HG02870 (cell line): ENCODE results near the gene MINPP1.
"Not testable (repeated sequence)": the region's sequence is repeated elsewhere in the genome, so short reads cannot be mapped to it uniquely, and the experiment has no call there.

Source experiments
- ATAC-seq: cut with Tn5 transposase; IDR thresholded peaks from one replicate; pipeline ENCODE4 v1.9.1; 2021; ENCODE audit warnings: mild to moderate bottlenecking, moderate library complexity; ENCODE audit not compliant: unreplicated experiment

MINPP1 gene, protein sequence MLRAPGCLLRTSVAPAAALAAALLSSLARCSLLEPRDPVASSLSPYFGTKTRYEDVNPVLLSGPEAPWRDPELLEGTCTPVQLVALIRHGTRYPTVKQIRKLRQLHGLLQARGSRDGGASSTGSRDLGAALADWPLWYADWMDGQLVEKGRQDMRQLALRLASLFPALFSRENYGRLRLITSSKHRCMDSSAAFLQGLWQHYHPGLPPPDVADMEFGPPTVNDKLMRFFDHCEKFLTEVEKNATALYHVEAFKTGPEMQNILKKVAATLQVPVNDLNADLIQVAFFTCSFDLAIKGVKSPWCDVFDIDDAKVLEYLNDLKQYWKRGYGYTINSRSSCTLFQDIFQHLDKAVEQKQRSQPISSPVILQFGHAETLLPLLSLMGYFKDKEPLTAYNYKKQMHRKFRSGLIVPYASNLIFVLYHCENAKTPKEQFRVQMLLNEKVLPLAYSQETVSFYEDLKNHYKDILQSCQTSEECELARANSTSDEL

DNA sequence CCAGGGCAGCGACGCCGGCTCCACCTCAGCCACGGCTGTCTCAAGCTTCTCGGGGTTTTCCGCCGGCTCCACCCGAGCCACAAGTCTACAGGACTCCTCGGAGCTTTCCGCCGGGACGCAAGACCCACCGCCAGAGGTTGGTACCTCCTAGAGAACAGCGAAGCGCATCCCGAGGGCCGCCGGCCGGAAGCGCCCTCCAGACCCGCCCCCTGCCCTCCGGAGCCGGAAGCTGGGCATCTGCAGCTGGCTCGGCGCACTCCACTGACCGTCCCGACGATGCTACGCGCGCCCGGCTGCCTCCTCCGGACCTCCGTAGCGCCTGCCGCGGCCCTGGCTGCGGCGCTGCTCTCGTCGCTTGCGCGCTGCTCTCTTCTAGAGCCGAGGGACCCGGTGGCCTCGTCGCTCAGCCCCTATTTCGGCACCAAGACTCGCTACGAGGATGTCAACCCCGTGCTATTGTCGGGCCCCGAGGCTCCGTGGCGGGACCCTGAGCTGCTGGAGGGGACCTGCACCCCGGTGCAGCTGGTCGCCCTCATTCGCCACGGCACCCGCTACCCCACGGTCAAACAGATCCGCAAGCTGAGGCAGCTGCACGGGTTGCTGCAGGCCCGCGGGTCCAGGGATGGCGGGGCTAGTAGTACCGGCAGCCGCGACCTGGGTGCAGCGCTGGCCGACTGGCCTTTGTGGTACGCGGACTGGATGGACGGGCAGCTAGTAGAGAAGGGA lies at the start of gene MINPP1:
Gene MINPP1 (plus strand): TSS at position 254 of the 726 bp plus-strand sequence. CDS start 23 bp downstream, at position 277.
- peak; percentile 85 for ATAC-seq

DNA sequence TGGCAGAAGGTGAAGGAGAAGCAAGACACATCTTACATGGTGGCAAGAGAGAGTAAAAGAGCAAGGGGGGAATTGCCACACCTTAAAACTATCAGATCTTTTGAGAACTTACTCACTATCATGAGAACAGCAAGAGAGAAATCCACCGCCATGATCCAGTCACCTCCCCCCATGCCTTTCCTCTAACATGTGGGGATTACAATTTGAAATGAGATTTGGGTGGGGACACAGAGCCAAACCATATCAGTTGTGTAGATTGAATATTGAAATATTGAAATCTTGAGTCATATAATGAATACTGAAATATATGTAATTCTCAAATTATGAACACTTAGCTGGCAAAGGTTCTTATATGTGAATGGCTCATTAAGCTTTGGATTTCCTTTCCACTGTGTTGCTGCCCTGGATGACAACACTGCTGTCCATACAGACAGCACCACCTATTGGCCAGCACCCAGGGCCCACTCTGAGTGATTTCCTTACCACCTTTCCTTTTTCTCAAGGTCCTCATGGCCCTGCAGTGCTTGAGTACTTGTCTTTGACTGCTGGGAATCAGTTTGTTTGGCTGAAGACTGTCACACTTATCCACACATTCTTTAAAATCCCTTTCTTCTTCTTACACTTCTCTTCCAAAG lies 48.0 kb upstream of the MINPP1 start:
- not testable (repeated sequence) for ATAC-seq

DNA sequence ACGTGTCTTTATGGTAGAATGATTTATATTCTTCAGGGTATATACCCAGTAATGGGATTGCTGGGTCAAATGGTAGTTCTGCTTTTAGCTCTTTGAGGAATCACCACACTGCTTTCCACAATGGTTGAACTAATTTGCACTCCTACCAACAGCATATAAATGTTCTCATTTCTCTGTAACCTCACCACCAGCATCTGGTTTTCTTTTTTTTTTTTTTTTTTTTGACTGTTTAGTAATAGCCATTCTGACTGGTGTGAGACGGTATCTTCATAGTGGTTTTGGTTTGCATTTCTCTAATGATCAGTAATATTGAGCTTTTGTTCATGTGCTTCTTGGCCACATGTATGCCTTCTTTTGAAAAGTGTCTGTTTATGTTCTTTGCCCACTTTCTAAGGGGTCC lies 42.9 kb upstream of the MINPP1 start:
- not testable (repeated sequence) for ATAC-seq

DNA sequence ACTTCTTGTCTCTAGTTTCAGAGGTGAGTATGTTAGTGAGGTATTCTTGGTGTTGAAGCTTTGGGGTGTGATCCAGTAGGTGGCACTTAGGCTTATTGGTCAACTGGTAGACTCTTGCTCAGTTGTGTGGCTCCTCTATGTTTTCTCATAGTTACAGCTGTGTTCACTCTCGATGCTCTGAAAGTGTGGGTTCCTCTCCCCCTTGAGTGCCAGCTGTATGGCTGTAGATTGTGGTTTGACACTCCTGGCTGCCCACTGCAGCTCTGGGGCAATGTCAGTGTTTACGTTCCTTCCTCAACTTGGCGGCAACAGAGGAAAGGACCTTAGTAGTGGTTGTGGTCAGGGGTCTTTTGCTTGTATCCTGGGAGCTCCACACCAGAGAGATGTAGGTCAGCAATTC lies 37.8 kb upstream of the MINPP1 start:
- not testable (repeated sequence) for ATAC-seq

DNA sequence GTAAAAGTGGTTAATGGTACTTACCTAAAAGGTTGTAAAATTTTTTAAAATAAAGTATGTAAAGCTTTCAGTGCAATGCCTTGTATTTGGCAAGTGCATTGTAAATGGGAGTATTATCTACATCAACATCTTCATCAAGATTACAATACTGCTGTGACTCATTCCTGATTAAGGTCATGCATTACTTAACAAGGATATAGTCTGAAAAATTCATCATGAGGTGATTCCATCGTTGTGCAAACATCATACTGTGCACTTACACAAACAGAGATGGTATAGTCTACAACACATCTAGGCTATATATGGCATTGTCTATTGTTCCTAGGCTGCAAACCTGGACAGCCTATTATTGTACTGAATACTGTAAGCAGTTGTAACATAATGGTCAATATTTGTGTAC lies 16.0 kb upstream of the MINPP1 start:
- ATAC-seq: not testable (repeated sequence)

DNA sequence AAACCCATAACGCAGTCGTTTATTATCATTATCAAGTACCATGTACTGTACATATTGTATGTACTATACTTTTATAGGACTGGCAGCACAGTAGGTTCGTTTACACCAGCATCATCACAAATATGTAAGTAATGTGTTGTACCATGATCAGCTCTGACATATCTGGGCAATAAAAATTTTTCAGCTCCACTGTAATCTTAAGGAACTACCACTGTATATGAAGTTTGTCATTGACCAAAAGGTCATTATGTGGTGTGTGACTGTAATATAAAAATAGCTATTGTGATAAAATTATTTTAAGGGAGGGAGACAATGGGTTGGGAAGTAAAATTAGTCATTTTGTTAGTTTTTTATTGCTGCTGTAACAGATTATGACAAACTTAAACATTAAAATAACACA lies 14.4 kb upstream of the MINPP1 start:
- not testable (repeated sequence) for ATAC-seq

DNA sequence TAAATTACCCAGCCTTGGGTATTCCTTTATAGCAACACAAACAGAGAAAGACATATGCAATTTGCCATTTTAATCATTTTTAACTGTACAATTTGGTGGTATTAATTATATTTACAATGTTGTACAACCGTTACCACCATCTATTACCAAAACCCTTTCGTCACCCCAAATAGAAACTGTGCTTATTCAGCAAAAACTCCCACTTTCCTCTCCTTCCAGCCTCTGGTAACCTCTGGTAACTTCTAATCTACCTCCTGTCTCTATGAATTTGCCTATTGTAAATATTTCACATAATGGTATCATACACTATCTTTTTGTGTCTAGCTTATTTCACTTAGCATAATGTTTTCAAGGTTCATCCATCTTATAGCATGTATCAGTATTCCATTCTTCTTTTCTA lies 12.2 kb upstream of the MINPP1 start:
- not testable (repeated sequence) for ATAC-seq

DNA sequence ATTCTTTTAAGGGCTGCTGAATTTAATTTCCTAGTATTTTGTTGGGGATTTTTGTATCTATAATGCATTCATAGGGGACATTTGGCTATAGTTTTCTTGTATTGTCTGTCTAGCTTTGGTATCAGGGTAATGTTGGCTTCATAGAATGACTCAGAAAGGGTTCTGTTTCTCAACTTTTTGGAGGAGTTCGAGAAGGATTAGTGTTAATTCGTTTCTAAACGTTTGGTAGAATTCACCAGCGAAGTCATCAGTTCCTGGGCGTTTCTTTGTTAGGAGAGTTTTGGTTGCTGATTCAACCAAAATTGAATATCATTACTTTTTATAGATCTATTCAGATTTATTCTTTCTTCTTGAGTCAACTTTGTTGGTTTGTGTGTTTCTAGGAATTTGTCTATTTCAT lies 9.2 kb upstream of the MINPP1 start:
- ATAC-seq: not testable (repeated sequence)

DNA sequence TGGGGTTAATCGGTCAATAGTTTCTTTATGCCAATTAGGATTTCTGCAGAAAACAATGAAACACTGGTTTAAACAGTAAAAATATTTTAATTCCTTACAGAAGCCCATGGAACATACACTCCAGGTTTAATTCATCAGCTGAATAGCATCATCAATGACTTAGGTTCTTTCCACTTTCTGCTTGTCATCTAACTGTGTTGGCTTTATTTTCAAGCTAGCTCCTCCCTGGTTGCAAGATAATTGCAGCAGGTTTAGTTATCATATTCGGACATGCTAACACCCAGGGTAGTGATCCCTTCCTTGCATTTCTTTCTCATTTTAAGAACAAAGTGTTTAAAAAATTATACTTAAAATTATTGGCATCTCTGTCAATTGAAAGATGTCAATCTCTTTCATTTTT lies 7.3 kb upstream of the MINPP1 start:
- ATAC-seq: not testable (repeated sequence)

DNA sequence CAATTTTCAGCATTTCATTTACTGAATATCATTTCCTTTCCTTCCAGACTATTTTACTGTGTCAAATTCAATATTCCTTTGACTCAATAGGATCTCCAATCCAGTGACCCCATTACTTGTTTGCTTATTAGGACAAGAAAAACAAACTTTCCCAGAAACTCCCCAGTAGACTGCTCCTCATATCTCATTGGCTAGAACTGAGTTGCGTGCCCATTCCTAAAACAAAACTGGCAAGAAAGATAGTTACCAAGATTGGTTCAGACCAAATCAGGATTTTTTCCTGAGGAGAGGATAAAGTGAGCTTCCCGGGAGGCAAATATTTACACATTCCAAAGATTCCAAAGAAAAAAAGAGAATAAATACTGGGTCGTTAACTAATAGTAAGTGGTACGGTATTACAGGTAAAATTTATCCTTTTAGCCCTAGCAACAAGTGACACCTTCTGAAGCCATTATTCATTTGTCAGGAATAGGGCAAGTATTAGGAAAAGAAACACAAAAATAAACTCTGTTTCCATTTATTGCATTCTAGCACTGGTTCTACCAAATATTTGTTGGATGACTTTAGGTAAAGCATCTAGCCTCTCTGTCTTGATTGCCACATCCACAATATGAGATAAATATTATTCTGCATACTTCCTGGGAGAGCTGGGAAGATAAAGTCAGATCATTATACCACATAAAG lies 6.4 kb upstream of the MINPP1 start:
- ATAC-seq: not testable (repeated sequence)

DNA sequence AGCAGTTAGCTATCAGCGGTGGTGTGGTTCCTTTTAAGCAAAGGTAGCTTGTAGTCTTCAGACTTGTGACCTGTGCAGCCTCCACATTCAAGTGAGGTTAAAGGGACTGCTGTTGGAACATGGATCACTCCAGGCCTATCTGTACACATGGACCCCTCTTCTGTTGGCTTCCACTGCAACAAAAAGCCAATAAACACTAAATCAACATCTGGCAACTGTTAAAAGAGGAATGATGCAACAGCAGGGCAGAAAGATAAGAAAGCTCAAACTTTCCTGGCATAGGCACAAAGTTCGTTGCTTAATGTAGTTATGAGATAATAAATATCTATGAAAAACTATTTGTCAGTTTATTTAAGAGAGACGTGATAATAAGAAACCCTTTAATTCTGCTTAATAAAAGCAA lies 4.0 kb upstream of the MINPP1 start:
- ATAC-seq: no peak

DNA sequence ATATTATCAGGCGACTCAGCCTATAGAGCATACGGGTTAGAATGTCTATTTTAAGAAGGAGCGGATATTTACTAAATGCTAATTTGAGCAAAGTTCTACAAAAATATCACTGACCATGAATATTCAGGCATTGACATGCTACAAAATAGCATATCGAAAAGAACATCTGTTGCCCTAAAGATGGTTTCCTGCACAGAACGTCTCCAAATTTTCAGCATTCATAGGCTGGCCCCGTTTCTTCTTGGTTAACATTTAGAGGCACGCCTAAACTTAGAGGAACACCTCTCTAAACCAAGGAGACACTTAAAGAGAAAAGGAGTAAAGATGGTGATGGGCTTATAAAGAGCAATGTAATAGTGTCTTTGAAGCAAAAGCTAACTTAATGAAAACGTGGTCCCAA lies 1.3 kb upstream of the MINPP1 start:
- ATAC-seq: no peak

DNA sequence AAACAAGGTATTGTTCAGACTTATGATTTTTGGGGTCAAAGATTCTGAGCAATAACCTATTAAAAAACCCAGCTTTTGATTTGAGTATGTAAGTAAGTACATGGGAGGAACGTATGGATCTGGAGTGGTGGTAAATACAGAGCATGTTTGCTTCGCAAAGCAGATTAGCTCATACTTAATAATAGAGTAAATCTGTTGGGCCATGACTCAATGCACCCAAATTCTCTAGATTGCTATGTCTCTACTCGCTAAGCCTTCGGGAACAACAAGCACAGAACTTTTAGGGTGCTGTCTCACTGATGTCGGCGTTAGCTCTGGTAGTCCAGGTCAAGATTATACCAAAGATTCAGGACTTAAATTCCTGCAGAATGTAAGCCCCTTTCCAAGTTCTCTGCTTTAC lies 807 bp upstream of the MINPP1 start:
- no peak for ATAC-seq

DNA sequence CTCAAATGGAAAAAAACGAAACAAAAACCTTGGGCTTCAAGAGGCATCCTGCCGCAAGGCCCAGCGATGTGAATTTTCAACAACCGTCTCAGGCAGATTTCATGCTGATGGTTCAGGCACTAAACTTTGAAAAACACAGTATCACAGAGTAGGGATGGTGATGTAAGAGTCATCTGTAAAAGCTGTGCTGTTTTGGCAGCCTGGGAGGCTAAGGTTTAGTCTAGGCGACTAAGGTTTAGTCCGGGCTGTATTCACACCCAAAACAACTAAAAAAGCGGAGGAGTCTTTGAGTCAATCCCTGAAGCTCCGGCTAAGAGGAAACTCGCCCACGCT lies 420 bp upstream of the MINPP1 start:
- ATAC-seq: no peak

DNA sequence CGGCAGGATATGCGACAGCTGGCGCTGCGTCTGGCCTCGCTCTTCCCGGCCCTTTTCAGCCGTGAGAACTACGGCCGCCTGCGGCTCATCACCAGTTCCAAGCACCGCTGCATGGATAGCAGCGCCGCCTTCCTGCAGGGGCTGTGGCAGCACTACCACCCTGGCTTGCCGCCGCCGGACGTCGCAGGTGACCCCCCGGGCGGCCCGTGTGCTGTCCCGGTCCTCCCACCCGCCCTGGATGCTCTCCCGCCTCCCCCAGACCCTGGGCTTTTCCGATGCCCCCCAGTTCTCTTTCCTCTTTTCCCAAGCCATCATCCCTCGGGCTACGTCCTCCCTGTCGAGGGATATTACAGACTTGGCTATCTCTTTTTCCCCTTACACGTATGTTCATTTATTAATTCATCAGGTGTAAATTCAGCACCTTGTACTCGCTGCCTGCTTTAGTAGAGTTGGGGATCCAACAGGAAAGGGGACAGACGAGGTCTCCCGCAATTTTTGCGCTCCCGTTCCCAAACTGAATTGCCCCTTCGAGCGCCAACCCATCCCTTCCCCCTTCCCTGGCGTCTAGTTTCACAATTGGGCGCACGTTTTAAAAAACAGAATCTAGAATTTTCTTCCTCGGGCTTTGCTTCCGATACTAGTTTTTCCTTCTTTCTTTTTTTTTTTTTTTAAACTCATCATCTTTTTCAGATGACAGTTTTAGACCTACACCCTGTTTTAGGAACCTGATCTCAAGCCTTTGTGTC lies 846 bp downstream of the MINPP1 start:
- peak; percentile 49 for ATAC-seq

DNA sequence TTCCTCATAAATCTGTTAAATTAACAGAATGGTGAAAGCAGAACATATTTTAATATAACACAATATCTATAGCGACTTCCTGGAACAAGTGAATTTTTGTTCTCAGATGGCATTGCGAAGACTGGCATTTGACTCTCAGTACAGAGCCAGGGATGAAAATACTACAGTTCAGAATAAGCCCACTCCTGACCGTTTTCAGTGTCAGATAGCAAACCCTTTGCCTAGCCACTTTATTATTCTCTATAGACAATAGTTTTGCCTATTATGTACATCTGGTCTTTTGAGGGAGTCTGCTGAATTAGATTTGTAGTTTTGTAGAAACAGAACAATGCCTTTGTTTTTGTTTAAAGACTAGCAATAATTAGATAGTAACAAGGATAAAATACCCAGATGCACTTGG lies 2.3 kb downstream of the MINPP1 start:
- no peak for ATAC-seq

DNA sequence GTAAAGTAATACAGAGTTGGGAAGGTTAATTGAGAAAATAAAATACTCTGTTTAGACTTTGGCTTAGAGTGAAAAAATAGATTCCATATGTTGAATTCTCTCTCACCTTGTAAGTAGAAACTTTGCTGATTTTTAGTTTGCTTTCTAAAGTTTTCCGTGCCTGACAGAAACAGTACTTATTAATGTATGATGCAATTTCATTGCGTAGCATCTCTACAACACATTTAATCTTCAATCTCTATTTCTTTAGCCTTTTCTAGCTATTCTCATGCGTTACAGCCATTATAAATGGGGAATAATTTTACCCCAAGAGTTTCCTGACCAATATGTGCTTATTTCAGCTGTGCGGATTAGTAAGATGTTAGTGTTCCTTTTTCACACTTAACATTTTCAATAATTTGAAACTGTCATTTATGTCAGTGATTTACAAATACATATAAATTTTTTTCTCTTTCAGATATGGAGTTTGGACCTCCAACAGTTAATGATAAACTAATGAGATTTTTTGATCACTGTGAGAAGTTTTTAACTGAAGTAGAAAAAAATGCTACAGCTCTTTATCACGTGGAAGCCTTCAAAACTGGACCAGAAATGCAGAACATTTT lies 3.3 kb downstream of the MINPP1 start:
- ATAC-seq: no peak

DNA sequence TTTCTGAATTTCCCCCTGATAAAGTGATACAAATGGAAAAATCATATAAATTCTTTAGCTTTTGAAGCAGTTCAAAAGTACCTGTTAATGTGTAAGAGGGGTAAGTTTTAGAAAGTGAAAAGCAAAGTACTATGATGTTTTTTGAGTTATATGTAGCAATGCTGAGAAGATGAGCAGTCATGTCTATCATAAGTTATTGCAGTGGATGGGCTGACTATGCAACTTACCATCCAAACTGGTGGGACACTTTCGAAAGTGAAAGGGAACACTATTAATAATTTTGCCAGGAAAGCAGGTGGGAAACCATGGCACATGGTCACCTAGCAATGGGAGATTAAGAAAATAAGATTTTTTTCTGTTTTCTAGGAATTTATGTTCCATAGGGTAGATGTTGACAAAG lies 4.1 kb downstream of the MINPP1 start:
- ATAC-seq: no peak

DNA sequence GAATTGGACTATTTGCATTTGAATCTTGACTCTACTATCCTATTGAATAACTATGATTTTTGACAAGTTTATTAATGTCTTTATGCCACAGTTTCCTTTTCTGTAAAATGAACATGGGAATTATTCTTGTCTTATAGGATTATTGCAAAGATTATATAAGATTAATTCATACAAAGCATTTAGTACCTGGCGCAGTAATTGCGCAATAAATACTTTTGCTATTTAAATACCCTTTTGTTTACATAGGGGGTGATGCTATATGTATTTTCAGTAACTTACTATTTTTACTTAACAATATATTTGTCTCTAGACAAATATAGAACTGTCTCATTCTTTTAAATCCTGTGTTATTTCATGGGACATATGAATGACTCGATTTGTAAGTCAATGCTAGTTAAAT lies 5.3 kb downstream of the MINPP1 start:
- ATAC-seq: no peak

DNA sequence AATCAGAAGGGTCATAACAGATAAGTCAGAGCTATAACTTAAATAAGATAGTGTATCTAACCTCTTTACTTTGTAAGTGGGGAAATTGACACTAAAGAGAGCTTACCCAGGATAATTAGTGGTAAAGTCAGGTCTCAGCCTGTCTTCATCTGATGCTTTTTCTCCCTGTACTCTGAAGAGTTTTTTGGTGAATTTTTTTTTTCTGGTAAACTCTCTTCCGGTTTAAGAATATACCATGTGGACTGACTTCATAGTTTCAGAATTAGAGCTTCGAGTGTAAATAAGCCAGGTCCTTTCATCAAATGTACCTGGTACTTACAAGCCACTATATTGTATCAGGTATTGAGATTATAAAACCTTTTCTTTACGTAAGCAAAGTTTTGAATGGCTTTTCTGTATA lies 6.8 kb downstream of the MINPP1 start:
- no peak for ATAC-seq
